Right forelimb (tissue), 1 donor: ENCODE measurements around the gene CDKN2D.
"Not testable (repeated sequence)": the region's sequence is repeated elsewhere in the genome, so short reads cannot be mapped to it uniquely, and the experiment has no call there.

Experiments used
- DNase-seq: peaks from one replicate; pipeline ENCODE4 v3.0.0-alpha.2; 2018

The CDKN2D gene

GRCh38 chr19:10551698-10552301 is 17.0 kb downstream of the CDKN2D start:
- no peak for DNase-seq

- not testable (repeated sequence) for DNase-seq
Measured at GRCh38 chr19:10551006-10551405, 17.8 kb downstream of the CDKN2D start.

GRCh38 chr19:10550336-10550735 is 18.4 kb downstream of the CDKN2D start:
- no peak for DNase-seq

GRCh38 chr19:10549733-10550132 is 19.0 kb downstream of the CDKN2D start:
- DNase-seq: no peak

GRCh38 chr19:10548746-10549276 is 20.0 kb downstream of the CDKN2D start:
- DNase-seq: no peak

- no peak for DNase-seq
Measured at GRCh38 chr19:10546817-10547216, 22.0 kb downstream of the CDKN2D start.

- no peak for DNase-seq
Measured at GRCh38 chr19:10544753-10545251, 24.0 kb downstream of the CDKN2D start.

- no peak for DNase-seq
Measured at GRCh38 chr19:10544242-10544752, 24.5 kb downstream of the CDKN2D start.

GRCh38 chr19:10543420-10544241 is 25.1 kb downstream of the CDKN2D start, which contains the start of gene ATG4D:
ATG4D (plus strand) TSS chr19:10543904; CDS start chr19:10544091, 187 bp downstream.
- DNase-seq: peak; percentile 90

- no peak for DNase-seq
Measured at GRCh38 chr19:10543059-10543419, 25.7 kb downstream of the CDKN2D start.

- not testable (repeated sequence) for DNase-seq
Measured at GRCh38 chr19:10539016-10539415, 29.8 kb downstream of the CDKN2D start.

GRCh38 chr19:10538204-10538983 is 30.4 kb downstream of the CDKN2D start:
- DNase-seq: no peak

GRCh38 chr19:10537668-10538067 is 31.1 kb downstream of the CDKN2D start:
- no peak for DNase-seq

GRCh38 chr19:10535613-10536012 is 33.2 kb downstream of the CDKN2D start:
- DNase-seq: no peak

GRCh38 chr19:10533646-10534386 is 35.0 kb downstream of the CDKN2D start:
- DNase-seq: no peak

- no peak for DNase-seq
Measured at GRCh38 chr19:10532457-10532856, 36.3 kb downstream of the CDKN2D start.

- DNase-seq: not testable (repeated sequence)
Measured at GRCh38 chr19:10526887-10527286, 41.9 kb downstream of the CDKN2D start.

- no peak for DNase-seq
Measured at GRCh38 chr19:10525636-10526035, 43.1 kb downstream of the CDKN2D start.

GRCh38 chr19:10523135-10523636 is 45.6 kb downstream of the CDKN2D start:
- no peak for DNase-seq

- DNase-seq: no peak
Measured at GRCh38 chr19:10521461-10522171, 47.2 kb downstream of the CDKN2D start.

GRCh38 chr19:10520652-10521318 is 48.0 kb downstream of the CDKN2D start:
- DNase-seq: no peak
